ENCODE measurements around the gene UBE2J2. TPM values are rescaled to one million over a fixed set of nuclear protein-coding genes. Genes with fewer than 3 reads are reported as not detected.

The UBE2J2 gene
- total and polyA plus RNA-seq, 2 of the 8 experiments (the other 6 are each of a cell fraction or from before 2014, with no cell fraction given) = 33.6 to 67.9 TPM

GRCh38 chr1:1254667-1254998 lies 19.0 kb downstream of the UBE2J2 start:
- ChIA-PET CTCF (ENCODE audit: partially characterized antibody) (interaction anchor here (0.7 to 1.7 kb wide), 6 partner anchors 9 to 133 kb away, joined by 3 to 7 read pairs (median 4); no protein-coding TSS in a partner anchor), POLR2A (ENCODE audit: partially characterized antibody) (no interaction called here)
- Histone ChIP-seq H3K4ac (replicated peaks; ENCODE audit: insufficient read length, low read depth, low read length) (no peak overlapping the region), H3K27me3 (replicated peaks in 1 of 4; ENCODE audit: control insufficient read depth in 3 of 4, extremely low read depth in 1 of 4, insufficient read depth in 3 of 4, low read length in 3 of 4) (no peaks in the 10 kb centered on the region), H3K36me3 (ENCODE audit: control insufficient read depth in 2 of 4, insufficient read depth in 4 of 4, low read length in 3 of 4) (peaks cover 0 to 32% (median 17%) of the 10 kb centered on the region in 4 experiments; a peak in 7 of 8 replicates), H3K18ac (ENCODE audit: extremely low read depth, low read length) (no peak overlapping the region), H3K79me1 (ENCODE audit: low read depth, low read length) (peaks cover 8% of the 10 kb centered on the region), H4K5ac (ENCODE audit: insufficient read length, low read depth, low read length) (no peak overlapping the region), H2BK20ac (ENCODE audit: low read length) (no peak overlapping the region), H2BK12ac (ENCODE audit: low read depth, low read length) (no peak overlapping the region), H2BK15ac (ENCODE audit: low read length) (no peak overlapping the region), H3K23me2 (ENCODE audit: low read depth, low read length) (no peaks in the 10 kb centered on the region), H2BK5ac (ENCODE audit: low read depth, low read length) (no peak overlapping the region), H4K20me1 (replicated peaks in 1 of 2; ENCODE audit: control insufficient read depth in 1 of 2, insufficient read depth in 2 of 2, low read length in 2 of 2) (peaks cover 4 to 17% of the 10 kb centered on the region in 2 experiments), H2AK5ac (ENCODE audit: low read depth, low read length) (no peak overlapping the region), H3K4me3 (ENCODE audit: extremely low read depth in 1 of 4, insufficient read depth in 2 of 4, low read depth in 3 of 4, low read length in 4 of 4) (no peak overlapping the region), H3K79me2 (ENCODE audit: control insufficient read depth in 1 of 2, insufficient read depth in 2 of 2, low read length in 2 of 2) (peaks cover 0 to 5% of the 10 kb centered on the region in 2 experiments; a peak in 1 of 4 replicates), H3K4me2 (ENCODE audit: insufficient read depth in 1 of 2, low read depth in 2 of 2, low read length in 2 of 2) (no peak overlapping the region), H4K91ac (replicated peaks; ENCODE audit: insufficient read length, low read length) (no peak overlapping the region), H3K9ac (replicated peaks in 1 of 4; ENCODE audit: extremely low read depth in 1 of 4, low read depth in 3 of 4, low read length in 3 of 4) (no peak overlapping the region), H3K23ac (ENCODE audit: insufficient read length) (no peak overlapping the region), H3K9me3 (ENCODE audit: insufficient read depth in 2 of 2, low read depth in 1 of 2, low read length in 1 of 2) (no peaks in the 10 kb centered on the region), H3K27ac (ENCODE audit: low read depth, low read length) (no peak overlapping the region), H3K14ac (ENCODE audit: insufficient read length) (no peak overlapping the region), H2AFZ (ENCODE audit: low read length) (no peak overlapping the region), H3K56ac (replicated peaks; ENCODE audit: insufficient read length, low read depth, low read length) (no peak overlapping the region), H2BK120ac (replicated peaks; ENCODE audit: low read depth, low read length) (no peak overlapping the region), H3K4me1 (replicated peaks in 1 of 4; ENCODE audit: control insufficient read depth in 3 of 4, insufficient read depth in 4 of 4, low read length in 3 of 4) (peaks cover 0 to 14% (median 8%) of the 10 kb centered on the region in 4 experiments; a peak in 6 of 7 replicates), H4K8ac (ENCODE audit: extremely low read depth, insufficient read depth, low read length) (peak overlapping the region; percentile 68; the same call in 1 of the 2 replicates)
- DNase-seq (ENCODE audit: low read depth in 1 of 2, low spot score in 2 of 2) (no peak), FAIRE-seq (no peak)
- 95% methylated on average over 21 of the region's 21 CpGs; no CpG with 5 or more reads in 1 of the 2 experiments for WGBS, 2 experiments (ENCODE audit: extremely low coverage in 1 of 2, insufficient coverage in 1 of 2, insufficient read length in 1 of 2, insufficient replicate concordance in 2 of 2, low coverage in 1 of 2, low lambda C conversion rate in 2 of 2, missing lambda C conversion rate in 1 of 2)
- TF ChIP-seq KDM4A (IDR thresholded peaks at IDR 0.05; ENCODE audit: low read depth, low read length, severe bottlenecking) (no peak), RNF2 (IDR thresholded peaks at IDR 0.05; ENCODE audit: borderline replicate concordance, low read depth, low read length, missing control alignments, poor library complexity, severe bottlenecking) (no peak), BCL11A (IDR thresholded peaks at IDR 0.05; ENCODE audit: low read depth in 2 of 2, low read length in 2 of 2) (no peak), SRF (IDR thresholded peaks at IDR 0.05; ENCODE audit: low read depth, low read length) (no peak), TCF12 (IDR thresholded peaks at IDR 0.05; ENCODE audit: low read depth, low read length) (no peak), HDAC2 (IDR thresholded peaks at IDR 0.05; ENCODE audit: borderline replicate concordance in 1 of 2, low read depth in 2 of 2, low read length in 2 of 2) (no peak), NRF1 (IDR thresholded peaks at IDR 0.05; ENCODE audit: low read depth, low read length) (no peak), YY1 (IDR thresholded peaks at IDR 0.05; ENCODE audit: low read depth, low read length) (no peak), JUN (IDR thresholded peaks at IDR 0.05; ENCODE audit: low read depth, low read length) (no peak), CTBP2 (IDR thresholded peaks at IDR 0.05; ENCODE audit: borderline replicate concordance, insufficient read depth, insufficient read length, low read length) (no peak), ZNF274 (IDR thresholded peaks at IDR 0.05; ENCODE audit: borderline replicate concordance, extremely low read depth, low read length) (no peak)

Data from H1 (cell line).